Neural crest cell (in vitro differentiated cells): ENCODE measurements around the gene SMAP1. TPM values are rescaled to one million over a fixed set of nuclear protein-coding genes. Genes with fewer than 3 reads are reported as not detected.

Experiments
- DNase-seq: peaks from one replicate; pipeline ENCODE4 v3.0.0; 2021; ENCODE audit warnings: low read depth, mixed read lengths, low spot score
- H3K27ac Mint-ChIP-seq: one replicate; pipeline ENCODE4 v1.8.0; 2021; ENCODE audit warnings: mild to moderate bottlenecking, mixed read lengths; ENCODE audit not compliant: unreplicated experiment
- H3K27me3 Mint-ChIP-seq: 2 replicates; pipeline ENCODE4 v1.8.0; 2021; ENCODE audit warnings: low read depth, mild to moderate bottlenecking, mixed read lengths
- H3K36me3 Mint-ChIP-seq: 2 replicates; pipeline ENCODE4 v1.8.0; 2021; ENCODE audit warnings: low read depth, mild to moderate bottlenecking, mixed read lengths
- H3K4me1 Mint-ChIP-seq: 2 replicates; pipeline ENCODE4 v1.8.0; 2021; ENCODE audit warnings: mixed read lengths
- H3K4me3 Mint-ChIP-seq: one replicate; pipeline ENCODE4 v1.8.0; 2021; ENCODE audit warnings: mild to moderate bottlenecking, mixed read lengths
- H3K9me3 Mint-ChIP-seq: 2 replicates; pipeline ENCODE4 v1.8.0; 2021; ENCODE audit warnings: mixed read lengths
- total RNA-seq: library from RNA; stranded (reverse); gene quantifications from 2 replicates; pipeline ENCODE4 v1.2.1, GENCODE V29; 2021
- TF ChIP-seq, protein P1 (sequence below): fragments of 200-600 bp; sonication (generic); conservative IDR thresholded peaks from 2 replicates; pipeline ENCODE4 v1.5.0; 2021; ENCODE audit warnings: antibody characterized with exemption, mild to moderate bottlenecking

SMAP1 gene
- total RNA-seq, 1 donor from 2014 or later, result 30.5 TPM

DNA sequence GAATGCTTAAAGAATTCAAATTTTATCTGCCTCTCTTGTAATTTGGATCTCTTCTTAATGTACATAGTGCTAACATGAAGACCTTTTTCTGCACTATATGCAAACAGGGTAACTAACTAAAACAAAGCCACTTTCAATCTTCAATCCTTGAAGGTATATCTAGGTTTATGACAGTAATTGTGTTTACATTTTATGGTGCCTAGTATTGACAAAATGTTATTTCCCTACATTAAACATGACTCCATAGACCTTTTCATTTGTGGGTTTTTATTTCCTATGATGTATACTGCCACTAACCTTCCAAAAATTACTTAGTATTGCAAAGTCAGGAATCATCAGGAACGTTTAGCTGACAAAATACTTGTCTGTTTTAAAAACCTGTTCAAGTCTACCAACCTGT is 193.2 kb downstream of the SMAP1 start:
- no peak overlapping the region for H3K27ac Mint-ChIP-seq
- DNase-seq, result no peak
- TF ChIP-seq, protein P1, sequence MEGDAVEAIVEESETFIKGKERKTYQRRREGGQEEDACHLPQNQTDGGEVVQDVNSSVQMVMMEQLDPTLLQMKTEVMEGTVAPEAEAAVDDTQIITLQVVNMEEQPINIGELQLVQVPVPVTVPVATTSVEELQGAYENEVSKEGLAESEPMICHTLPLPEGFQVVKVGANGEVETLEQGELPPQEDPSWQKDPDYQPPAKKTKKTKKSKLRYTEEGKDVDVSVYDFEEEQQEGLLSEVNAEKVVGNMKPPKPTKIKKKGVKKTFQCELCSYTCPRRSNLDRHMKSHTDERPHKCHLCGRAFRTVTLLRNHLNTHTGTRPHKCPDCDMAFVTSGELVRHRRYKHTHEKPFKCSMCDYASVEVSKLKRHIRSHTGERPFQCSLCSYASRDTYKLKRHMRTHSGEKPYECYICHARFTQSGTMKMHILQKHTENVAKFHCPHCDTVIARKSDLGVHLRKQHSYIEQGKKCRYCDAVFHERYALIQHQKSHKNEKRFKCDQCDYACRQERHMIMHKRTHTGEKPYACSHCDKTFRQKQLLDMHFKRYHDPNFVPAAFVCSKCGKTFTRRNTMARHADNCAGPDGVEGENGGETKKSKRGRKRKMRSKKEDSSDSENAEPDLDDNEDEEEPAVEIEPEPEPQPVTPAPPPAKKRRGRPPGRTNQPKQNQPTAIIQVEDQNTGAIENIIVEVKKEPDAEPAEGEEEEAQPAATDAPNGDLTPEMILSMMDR, result no peak
- H3K9me3 Mint-ChIP-seq, result no peaks in the 10 kb centered on the region
- peaks cover 16% of the 10 kb centered on the region for H3K4me1 Mint-ChIP-seq
- H3K4me3 Mint-ChIP-seq, result no peak overlapping the region
- peaks cover 3% of the 10 kb centered on the region for H3K36me3 Mint-ChIP-seq
- H3K27me3 Mint-ChIP-seq, result no peaks in the 10 kb centered on the region

GRCh38 chr6:70863343-70863742 is 195.7 kb downstream of the SMAP1 start:
- Mint-ChIP-seq H3K27me3 (no peaks in the 10 kb centered on the region), H3K4me1 (peaks cover 16% of the 10 kb centered on the region), H3K27ac (no peak overlapping the region), H3K4me3 (no peak overlapping the region), H3K36me3 (peaks cover 5% of the 10 kb centered on the region), H3K9me3 (peaks cover 4% of the 10 kb centered on the region)
- no peak for DNase-seq
- TF ChIP-seq, protein P1, result no peak

DNA sequence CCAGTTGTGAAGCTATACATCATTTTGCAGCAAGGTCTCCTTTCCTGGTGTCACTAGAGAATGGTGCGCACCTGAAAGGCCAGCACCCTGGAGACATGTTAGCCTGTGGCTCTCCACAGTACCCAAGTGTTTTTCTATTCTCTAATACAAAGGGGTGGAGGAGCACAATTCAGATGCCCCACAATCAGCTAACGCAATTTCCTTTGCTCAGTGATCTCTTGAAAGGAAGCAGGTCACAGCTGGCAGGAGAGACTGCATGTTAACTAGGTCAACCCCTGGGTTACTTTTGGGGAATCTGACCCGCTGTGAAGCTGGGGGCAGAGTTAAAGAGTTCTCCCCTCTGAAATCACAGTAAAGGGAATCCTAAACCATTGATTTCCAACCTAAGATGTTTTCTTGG is 196.7 kb downstream of the SMAP1 start:
- peak overlapping the region; percentile 35 for H3K4me3 Mint-ChIP-seq
- H3K27me3 Mint-ChIP-seq, result no peaks in the 10 kb centered on the region
- peaks cover 5% of the 10 kb centered on the region for H3K36me3 Mint-ChIP-seq
- TF ChIP-seq, protein P1, result no peak
- no peak for DNase-seq
- peaks cover 16% of the 10 kb centered on the region for H3K4me1 Mint-ChIP-seq
- H3K27ac Mint-ChIP-seq, result peak overlapping the region; percentile 70
- peaks cover 4% of the 10 kb centered on the region for H3K9me3 Mint-ChIP-seq

DNA sequence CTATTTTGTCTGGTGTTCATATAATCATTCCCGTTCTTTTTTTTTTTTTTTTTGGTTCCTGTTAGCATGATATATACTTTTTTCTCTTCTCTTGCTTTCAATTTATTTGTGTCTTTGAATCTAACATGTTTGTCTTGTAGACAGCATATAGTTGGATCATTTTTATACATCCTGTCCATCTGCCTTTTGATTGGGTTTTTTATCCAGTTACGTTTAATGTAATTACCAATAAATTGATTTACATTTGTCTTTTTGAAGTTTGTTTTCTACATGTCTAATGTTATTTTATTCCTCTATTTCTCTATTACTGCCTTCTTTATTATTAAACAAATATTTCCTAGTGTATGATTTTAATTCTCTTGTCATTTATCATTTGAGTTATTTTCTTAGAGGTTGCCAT is 204.8 kb downstream of the SMAP1 start:
- Mint-ChIP-seq H3K27me3 (no peaks in the 10 kb centered on the region), H3K9me3 (peaks cover 23% of the 10 kb centered on the region), H3K36me3 (peaks cover 9% of the 10 kb centered on the region), H3K4me3 (no peak overlapping the region), H3K27ac (no peak overlapping the region), H3K4me1 (peaks cover 6% of the 10 kb centered on the region)
- no peak for DNase-seq
- TF ChIP-seq, protein P1, result no peak

GRCh38 chr6:70874181-70874913 is 206.7 kb downstream of the SMAP1 start:
- Mint-ChIP-seq H3K9me3 (peaks cover 18% of the 10 kb centered on the region), H3K36me3 (peaks cover 9% of the 10 kb centered on the region), H3K27me3 (no peaks in the 10 kb centered on the region), H3K4me1 (peaks cover 6% of the 10 kb centered on the region), H3K4me3 (no peak overlapping the region), H3K27ac (no peak overlapping the region)
- TF ChIP-seq, protein P1, result no peak
- DNase-seq, result no peak
